PFSK-1 (cell line): ENCODE data around the gene SFMBT2.

Source experiments
- FOXP2 ChIP-seq: optimal IDR thresholded peaks from 2 replicates; pipeline ENCODE3; 2011; ENCODE audit warnings: borderline replicate concordance, control low read depth, inconsistent platforms; ENCODE audit not compliant: insufficient read depth; ENCODE audit errors: extremely low read length, extremely low read depth
- POLR2AphosphoS5 ChIP-seq: IDR thresholded peaks from 2 replicates; pipeline ENCODE4 v1.6.1; 2012; ENCODE audit warnings: low read depth, mild to moderate bottlenecking, control low read depth, low read length, moderate library complexity
- REST ChIP-seq, 2 experiments: IDR thresholded peaks; 2 replicates each; pipeline versions ENCODE4 v1.6.1 to v1.8.0; 2011 to 2012; ENCODE audit warnings: low read depth in 2 of 2, low read length in 2 of 2, control low read depth in 1 of 2, inconsistent platforms in 1 of 2, mild to moderate bottlenecking in 1 of 2, moderate library complexity in 1 of 2; ENCODE audit not compliant: insufficient read depth in 1 of 2
- SIN3A ChIP-seq: IDR thresholded peaks from 2 replicates; pipeline ENCODE4 v1.6.1; 2012; ENCODE audit warnings: mild to moderate bottlenecking, low read length, moderate library complexity, borderline replicate concordance; ENCODE audit not compliant: insufficient read depth
- TAF1 ChIP-seq: IDR thresholded peaks from 2 replicates; pipeline ENCODE4 v1.6.1; 2012; ENCODE audit warnings: low read length, control low read depth, borderline replicate concordance; ENCODE audit not compliant: insufficient read depth

GRCh38 chr10:7449063-7449695 is 38.3 kb upstream of the SFMBT2 start:
- no peak for TF ChIP-seq SIN3A
- no peak for TF ChIP-seq POLR2AphosphoS5
- TF ChIP-seq TAF1, result no peak
- no peak for TF ChIP-seq REST (IDR thresholded peaks at IDR 0.05; ENCODE audit: insufficient read depth in 1 of 2, low read depth in 2 of 2, low read length in 2 of 2)
- no peak for TF ChIP-seq FOXP2
